Ishikawa (cell line): ENCODE results near the gene PNPO.
A peak's percentile ranks its signal among the peaks of the same experiment; 100 is the strongest.

ENCODE experiments used
- CEBPB ChIP-seq: IDR thresholded peaks from 2 replicates; pipeline ENCODE4 v1.6.1; 2012
- CREB1 ChIP-seq: IDR thresholded peaks from 2 replicates; pipeline ENCODE4 v1.6.1; 2012; ENCODE audit warnings: low read depth
- EGR1 ChIP-seq: IDR thresholded peaks from 2 replicates; pipeline ENCODE4 v1.6.1; 2012
- EP300 ChIP-seq: IDR thresholded peaks from 2 replicates; pipeline ENCODE4 v1.6.1; 2012; ENCODE audit warnings: borderline replicate concordance
- FOXM1 ChIP-seq: IDR thresholded peaks from 2 replicates; pipeline ENCODE4 v1.6.1; 2012; ENCODE audit warnings: low read depth, borderline replicate concordance
- MAX ChIP-seq: IDR thresholded peaks from 2 replicates; pipeline ENCODE4 v1.6.1; 2012
- NFIC ChIP-seq: IDR thresholded peaks from 2 replicates; pipeline ENCODE4 v1.6.1; 2012
- RAD21 ChIP-seq: IDR thresholded peaks from 2 replicates; pipeline ENCODE4 v1.6.1; 2012; ENCODE audit warnings: low read depth
- TAF1 ChIP-seq: IDR thresholded peaks from 2 replicates; pipeline ENCODE4 v1.6.1; 2012; ENCODE audit warnings: low read depth, mild to moderate bottlenecking
- TCF12 ChIP-seq: IDR thresholded peaks from 2 replicates; pipeline ENCODE4 v1.6.1; 2012; ENCODE audit warnings: low read depth
- YY1 ChIP-seq: IDR thresholded peaks from 2 replicates; pipeline ENCODE4 v1.6.1; 2012; ENCODE audit warnings: low read depth
- ZBTB7A ChIP-seq: IDR thresholded peaks from 2 replicates; pipeline ENCODE4 v1.6.1; 2012; ENCODE audit warnings: low read depth
- TF ChIP-seq, protein P1 (sequence below): IDR thresholded peaks from 2 replicates; pipeline ENCODE4 v1.6.1; 2012; ENCODE audit warnings: low read depth, mild to moderate bottlenecking

DNA sequence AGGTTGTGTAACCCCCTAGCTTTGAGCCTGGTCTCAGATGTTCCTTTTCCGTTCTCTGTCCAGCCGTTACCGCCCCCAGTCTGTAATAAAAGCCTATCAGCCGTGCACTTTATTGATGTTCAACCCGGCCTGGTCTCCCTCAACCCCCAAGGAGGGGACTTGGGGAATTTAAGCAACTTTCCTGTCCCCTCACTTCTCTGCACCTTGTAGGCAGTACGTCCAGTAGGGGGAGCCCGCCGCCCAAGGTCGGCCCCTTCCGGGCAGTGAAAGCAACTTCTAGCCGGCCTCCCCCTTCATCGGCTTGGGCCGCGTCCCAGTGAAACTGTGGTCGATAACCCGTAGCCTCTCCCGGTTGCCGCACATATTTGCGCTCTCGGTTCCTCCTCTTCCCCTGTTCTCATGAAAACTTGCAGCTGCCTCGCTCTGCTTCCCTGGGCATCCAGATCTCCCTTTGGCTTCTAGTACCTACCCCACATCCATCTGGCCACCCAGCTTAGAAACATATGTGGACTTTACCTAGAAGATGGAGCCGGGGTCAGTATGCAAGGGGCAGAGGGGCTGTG is 7.9 kb downstream of the PNPO start:
- TF ChIP-seq CEBPB (no peak; the same call in 1 of the 2 replicates), MAX (no peak), NFIC (no peak), RAD21 (peak; percentile 95), EGR1 (peak; percentile 10; the same call in 1 of the 2 replicates), EP300 (no peak), CREB1 (no peak), ZBTB7A (no peak), TAF1 (no peak), TCF12 (0 out of 2 replicates have a peak, but pooled peaks have one; percentile 17), FOXM1 (no peak), YY1 (no peak)
- TF ChIP-seq, protein P1, sequence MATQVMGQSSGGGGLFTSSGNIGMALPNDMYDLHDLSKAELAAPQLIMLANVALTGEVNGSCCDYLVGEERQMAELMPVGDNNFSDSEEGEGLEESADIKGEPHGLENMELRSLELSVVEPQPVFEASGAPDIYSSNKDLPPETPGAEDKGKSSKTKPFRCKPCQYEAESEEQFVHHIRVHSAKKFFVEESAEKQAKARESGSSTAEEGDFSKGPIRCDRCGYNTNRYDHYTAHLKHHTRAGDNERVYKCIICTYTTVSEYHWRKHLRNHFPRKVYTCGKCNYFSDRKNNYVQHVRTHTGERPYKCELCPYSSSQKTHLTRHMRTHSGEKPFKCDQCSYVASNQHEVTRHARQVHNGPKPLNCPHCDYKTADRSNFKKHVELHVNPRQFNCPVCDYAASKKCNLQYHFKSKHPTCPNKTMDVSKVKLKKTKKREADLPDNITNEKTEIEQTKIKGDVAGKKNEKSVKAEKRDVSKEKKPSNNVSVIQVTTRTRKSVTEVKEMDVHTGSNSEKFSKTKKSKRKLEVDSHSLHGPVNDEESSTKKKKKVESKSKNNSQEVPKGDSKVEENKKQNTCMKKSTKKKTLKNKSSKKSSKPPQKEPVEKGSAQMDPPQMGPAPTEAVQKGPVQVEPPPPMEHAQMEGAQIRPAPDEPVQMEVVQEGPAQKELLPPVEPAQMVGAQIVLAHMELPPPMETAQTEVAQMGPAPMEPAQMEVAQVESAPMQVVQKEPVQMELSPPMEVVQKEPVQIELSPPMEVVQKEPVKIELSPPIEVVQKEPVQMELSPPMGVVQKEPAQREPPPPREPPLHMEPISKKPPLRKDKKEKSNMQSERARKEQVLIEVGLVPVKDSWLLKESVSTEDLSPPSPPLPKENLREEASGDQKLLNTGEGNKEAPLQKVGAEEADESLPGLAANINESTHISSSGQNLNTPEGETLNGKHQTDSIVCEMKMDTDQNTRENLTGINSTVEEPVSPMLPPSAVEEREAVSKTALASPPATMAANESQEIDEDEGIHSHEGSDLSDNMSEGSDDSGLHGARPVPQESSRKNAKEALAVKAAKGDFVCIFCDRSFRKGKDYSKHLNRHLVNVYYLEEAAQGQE: no peak
